Measurements from ENCODE around the gene OR2AG2.
"Not testable (repeated sequence)": the region's sequence is repeated elsewhere in the genome, so short reads cannot be mapped to it uniquely, and the experiment has no call there.

DNA sequence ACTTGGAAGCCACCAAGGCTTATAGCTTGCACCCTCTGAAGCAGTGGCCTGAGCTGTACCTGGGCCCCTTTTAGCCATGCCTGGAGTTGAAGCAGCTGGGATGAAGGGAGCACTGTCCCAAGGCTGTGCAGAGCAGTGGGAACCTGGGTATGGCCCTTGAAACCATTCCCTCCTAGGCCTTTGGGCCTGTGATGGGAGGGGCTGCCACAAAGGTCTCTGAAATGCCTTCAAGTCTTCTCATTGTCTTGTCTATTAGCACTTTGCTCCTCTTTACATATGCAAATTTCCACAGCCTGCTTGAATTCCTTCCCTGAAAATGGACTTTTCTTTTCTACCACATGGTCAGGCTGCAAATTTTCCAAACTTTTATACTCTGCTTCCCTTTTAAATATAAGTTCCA, 29.3 kb upstream of the OR2AG2 start:
- TF ChIP-seq EZH2 (IDR thresholded peaks at IDR 0.05; ENCODE audit: borderline replicate concordance, insufficient read depth, low read depth, low read length, poor library complexity, severe bottlenecking) = not testable (repeated sequence)
- TF ChIP-seq, protein P1, sequence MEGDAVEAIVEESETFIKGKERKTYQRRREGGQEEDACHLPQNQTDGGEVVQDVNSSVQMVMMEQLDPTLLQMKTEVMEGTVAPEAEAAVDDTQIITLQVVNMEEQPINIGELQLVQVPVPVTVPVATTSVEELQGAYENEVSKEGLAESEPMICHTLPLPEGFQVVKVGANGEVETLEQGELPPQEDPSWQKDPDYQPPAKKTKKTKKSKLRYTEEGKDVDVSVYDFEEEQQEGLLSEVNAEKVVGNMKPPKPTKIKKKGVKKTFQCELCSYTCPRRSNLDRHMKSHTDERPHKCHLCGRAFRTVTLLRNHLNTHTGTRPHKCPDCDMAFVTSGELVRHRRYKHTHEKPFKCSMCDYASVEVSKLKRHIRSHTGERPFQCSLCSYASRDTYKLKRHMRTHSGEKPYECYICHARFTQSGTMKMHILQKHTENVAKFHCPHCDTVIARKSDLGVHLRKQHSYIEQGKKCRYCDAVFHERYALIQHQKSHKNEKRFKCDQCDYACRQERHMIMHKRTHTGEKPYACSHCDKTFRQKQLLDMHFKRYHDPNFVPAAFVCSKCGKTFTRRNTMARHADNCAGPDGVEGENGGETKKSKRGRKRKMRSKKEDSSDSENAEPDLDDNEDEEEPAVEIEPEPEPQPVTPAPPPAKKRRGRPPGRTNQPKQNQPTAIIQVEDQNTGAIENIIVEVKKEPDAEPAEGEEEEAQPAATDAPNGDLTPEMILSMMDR (IDR thresholded peaks at IDR 0.05) = not testable (repeated sequence)
